OCI-LY7 (cell line): ENCODE results near the gene FAM217A.
"Not testable (repeated sequence)": the region's sequence is repeated elsewhere in the genome, so short reads cannot be mapped to it uniquely, and the experiment has no call there.

Source experiments
- CTCF ChIP-seq: fragments of 200-600 bp; sonication (generic); conservative IDR thresholded peaks from 2 replicates; pipeline ENCODE4 v1.5.1; 2014; ENCODE audit warnings: mild to moderate bottlenecking, antibody characterized with exemption, low read length, moderate library complexity, mixed read lengths
- EZH2phosphoT487 ChIP-seq: fragments of 200-600 bp; sonication (generic); IDR thresholded peaks from 2 replicates; pipeline ENCODE4 v1.6.1; 2018; ENCODE audit warnings: low read depth, borderline replicate concordance, mild to moderate bottlenecking, mixed run types, antibody characterized with exemption, low read length, moderate library complexity, mixed read lengths

GRCh38 chr6:4090043-4090442 is 11.1 kb upstream of the FAM217A start:
- not testable (repeated sequence) for TF ChIP-seq CTCF, EZH2phosphoT487
